Fibroblast of lung (primary cell): Measurements from ENCODE around the gene MLLT6.
"Not testable (repeated sequence)": the region's sequence is repeated elsewhere in the genome, so short reads cannot be mapped to it uniquely, and the experiment has no call there.

ENCODE experiments used
- EZH2 ChIP-seq: IDR thresholded peaks from 2 replicates; pipeline ENCODE4 v1.5.1; 2012; ENCODE audit warnings: low read length, control low read depth, mild to moderate bottlenecking; ENCODE audit errors: missing control alignments
- TF ChIP-seq, protein P1 (sequence below), 2 donors: IDR thresholded peaks in 1 of 2; conservative IDR thresholded peaks in 1 of 2; 1 replicate in 1 of 2; 2 replicates in 1 of 2; pipeline ENCODE4 v1.5.1; 2011 to 2012; ENCODE audit warnings: low read length in 2 of 2, control low read depth in 1 of 2, inconsistent platforms in 1 of 2, low read depth in 1 of 2, mild to moderate bottlenecking in 1 of 2

DNA sequence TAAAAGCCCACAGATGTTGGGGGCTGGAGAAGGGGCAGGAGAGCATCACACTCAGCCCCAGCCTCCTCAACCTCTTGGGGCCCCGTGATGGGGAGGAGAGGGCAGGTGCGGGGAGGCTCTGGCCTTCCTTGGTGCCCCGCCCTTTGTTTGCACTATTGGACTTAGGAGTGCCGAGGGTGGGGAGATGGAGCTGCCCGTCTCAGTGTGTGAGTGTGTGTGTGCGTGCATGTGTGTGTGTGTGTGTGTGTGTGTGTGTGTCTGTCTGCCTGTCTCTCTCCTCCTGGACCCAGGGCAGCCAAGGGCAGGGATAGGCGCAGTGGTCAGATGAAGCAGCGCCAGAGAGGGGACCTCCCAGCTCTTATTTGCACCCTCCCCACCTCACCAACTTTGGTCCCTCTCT lies 21.1 kb downstream of the MLLT6 start:
- TF ChIP-seq, protein P1, sequence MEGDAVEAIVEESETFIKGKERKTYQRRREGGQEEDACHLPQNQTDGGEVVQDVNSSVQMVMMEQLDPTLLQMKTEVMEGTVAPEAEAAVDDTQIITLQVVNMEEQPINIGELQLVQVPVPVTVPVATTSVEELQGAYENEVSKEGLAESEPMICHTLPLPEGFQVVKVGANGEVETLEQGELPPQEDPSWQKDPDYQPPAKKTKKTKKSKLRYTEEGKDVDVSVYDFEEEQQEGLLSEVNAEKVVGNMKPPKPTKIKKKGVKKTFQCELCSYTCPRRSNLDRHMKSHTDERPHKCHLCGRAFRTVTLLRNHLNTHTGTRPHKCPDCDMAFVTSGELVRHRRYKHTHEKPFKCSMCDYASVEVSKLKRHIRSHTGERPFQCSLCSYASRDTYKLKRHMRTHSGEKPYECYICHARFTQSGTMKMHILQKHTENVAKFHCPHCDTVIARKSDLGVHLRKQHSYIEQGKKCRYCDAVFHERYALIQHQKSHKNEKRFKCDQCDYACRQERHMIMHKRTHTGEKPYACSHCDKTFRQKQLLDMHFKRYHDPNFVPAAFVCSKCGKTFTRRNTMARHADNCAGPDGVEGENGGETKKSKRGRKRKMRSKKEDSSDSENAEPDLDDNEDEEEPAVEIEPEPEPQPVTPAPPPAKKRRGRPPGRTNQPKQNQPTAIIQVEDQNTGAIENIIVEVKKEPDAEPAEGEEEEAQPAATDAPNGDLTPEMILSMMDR (conservative IDR thresholded peaks at IDR 0.05 in 1 of 2, IDR thresholded peaks at IDR 0.05 in 1 of 2; ENCODE audit: low read depth in 1 of 2, low read length in 2 of 2), result not testable (repeated sequence)
- not testable (repeated sequence) for TF ChIP-seq EZH2
